Measurements from ENCODE around the gene WASF3. TPM values are rescaled to one million over a fixed set of nuclear protein-coding genes. Genes with fewer than 3 reads are reported as not detected.

WASF3 gene
- total RNA-seq, 1 donor from 2014 or later: 106 TPM

DNA sequence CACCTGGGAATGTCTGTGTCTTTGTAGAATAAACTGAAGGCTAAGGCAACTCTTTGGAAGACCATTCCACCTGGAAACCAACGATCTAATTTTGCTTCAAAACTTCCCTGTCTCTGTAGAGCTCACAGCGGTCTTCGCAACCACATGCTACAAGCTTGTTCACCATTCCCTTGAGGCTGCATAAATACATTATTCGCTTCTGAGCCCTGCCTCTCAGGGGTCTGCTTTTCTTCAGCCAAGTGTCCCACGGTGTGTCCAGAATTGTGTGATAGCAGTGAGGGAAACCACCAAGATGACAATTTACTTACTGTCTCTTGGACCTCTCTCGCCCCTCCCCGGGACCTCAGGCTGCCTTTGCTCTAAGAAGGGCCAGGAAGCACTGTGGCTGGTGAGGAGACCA is 152.0 kb downstream of the WASF3 start:
- no peak overlapping the region for H3K4me3 Mint-ChIP-seq
- peaks cover 6% of the 10 kb centered on the region for H3K27me3 Mint-ChIP-seq (ENCODE audit: insufficient read depth, low read depth)
- H3K9ac ChIP-seq: no peak overlapping the region
- H2AFZ ChIP-seq (replicated peaks): no peak overlapping the region
- H3K27ac Mint-ChIP-seq: no peak overlapping the region
- no peaks in the 10 kb centered on the region for H3K36me3 ChIP-seq
- H3K9me3 Mint-ChIP-seq: peaks cover 8% of the 10 kb centered on the region
- no peaks in the 10 kb centered on the region for H4K20me1 ChIP-seq (ENCODE audit: low read depth)
- H3K4me1 ChIP-seq: no peaks in the 10 kb centered on the region
- H3K79me2 ChIP-seq (ENCODE audit: low read depth): no peaks in the 10 kb centered on the region
- H3K9me3 ChIP-seq (ENCODE audit: low read depth): no peaks in the 10 kb centered on the region
- TF ChIP-seq, protein P1, sequence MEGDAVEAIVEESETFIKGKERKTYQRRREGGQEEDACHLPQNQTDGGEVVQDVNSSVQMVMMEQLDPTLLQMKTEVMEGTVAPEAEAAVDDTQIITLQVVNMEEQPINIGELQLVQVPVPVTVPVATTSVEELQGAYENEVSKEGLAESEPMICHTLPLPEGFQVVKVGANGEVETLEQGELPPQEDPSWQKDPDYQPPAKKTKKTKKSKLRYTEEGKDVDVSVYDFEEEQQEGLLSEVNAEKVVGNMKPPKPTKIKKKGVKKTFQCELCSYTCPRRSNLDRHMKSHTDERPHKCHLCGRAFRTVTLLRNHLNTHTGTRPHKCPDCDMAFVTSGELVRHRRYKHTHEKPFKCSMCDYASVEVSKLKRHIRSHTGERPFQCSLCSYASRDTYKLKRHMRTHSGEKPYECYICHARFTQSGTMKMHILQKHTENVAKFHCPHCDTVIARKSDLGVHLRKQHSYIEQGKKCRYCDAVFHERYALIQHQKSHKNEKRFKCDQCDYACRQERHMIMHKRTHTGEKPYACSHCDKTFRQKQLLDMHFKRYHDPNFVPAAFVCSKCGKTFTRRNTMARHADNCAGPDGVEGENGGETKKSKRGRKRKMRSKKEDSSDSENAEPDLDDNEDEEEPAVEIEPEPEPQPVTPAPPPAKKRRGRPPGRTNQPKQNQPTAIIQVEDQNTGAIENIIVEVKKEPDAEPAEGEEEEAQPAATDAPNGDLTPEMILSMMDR (IDR thresholded peaks at IDR 0.05): no peak
- no peak for TF ChIP-seq EZH2phosphoT487 (IDR thresholded peaks at IDR 0.05)
- no peak for TF ChIP-seq EZH2 (IDR thresholded peaks at IDR 0.05)
- H3K4me3 ChIP-seq: no peak overlapping the region
- no peak overlapping the region for H3K4me2 ChIP-seq
- H3F3A ChIP-seq (ENCODE audit: low read depth): no peaks in the 10 kb centered on the region
- no peaks in the 10 kb centered on the region for H3K36me3 Mint-ChIP-seq
- no peaks in the 10 kb centered on the region for H3K4me1 Mint-ChIP-seq
- no peak for DNase-seq (ENCODE audit: low spot score)
- H3K27me3 ChIP-seq: no peaks in the 10 kb centered on the region
- H3K27ac ChIP-seq: no peak overlapping the region

DNA sequence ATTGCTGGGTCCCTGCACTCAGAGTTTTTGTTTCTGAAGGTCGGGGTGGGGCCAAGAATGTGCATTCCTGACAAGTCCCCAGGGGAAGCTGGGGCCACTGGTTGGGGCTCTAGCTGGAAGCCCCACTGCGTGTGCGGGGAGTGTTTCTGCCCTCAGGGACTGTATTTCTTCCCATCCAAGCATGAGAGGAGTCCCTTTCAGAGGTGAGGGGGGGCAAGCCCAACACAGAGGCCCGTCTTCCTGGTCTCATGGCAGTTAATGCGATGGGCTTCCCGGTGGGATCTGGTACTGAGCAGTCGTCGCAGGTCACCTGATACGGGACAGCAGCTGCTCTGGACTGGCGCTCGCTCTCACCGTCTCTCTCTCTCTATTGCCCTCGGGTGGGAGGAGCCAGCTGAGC is 152.7 kb downstream of the WASF3 start:
- Mint-ChIP-seq H3K27me3 (ENCODE audit: insufficient read depth, low read depth) (peaks cover 6% of the 10 kb centered on the region), H3K36me3 (no peaks in the 10 kb centered on the region), H3K27ac (no peak overlapping the region), H3K4me3 (no peak overlapping the region), H3K4me1 (no peaks in the 10 kb centered on the region), H3K9me3 (peaks cover 8% of the 10 kb centered on the region)
- H2AFZ ChIP-seq (replicated peaks): no peak overlapping the region
- no peaks in the 10 kb centered on the region for H3K4me1 ChIP-seq
- no peak overlapping the region for H3K27ac ChIP-seq
- H3K9me3 ChIP-seq (ENCODE audit: low read depth): no peaks in the 10 kb centered on the region
- H4K20me1 ChIP-seq (ENCODE audit: low read depth): no peaks in the 10 kb centered on the region
- H3K27me3 ChIP-seq: no peaks in the 10 kb centered on the region
- H3K9ac ChIP-seq: no peak overlapping the region
- no peak overlapping the region for H3K4me3 ChIP-seq
- H3F3A ChIP-seq (ENCODE audit: low read depth): no peaks in the 10 kb centered on the region
- DNase-seq (ENCODE audit: low spot score): no peak
- H3K79me2 ChIP-seq (ENCODE audit: low read depth): no peaks in the 10 kb centered on the region
- H3K4me2 ChIP-seq: no peak overlapping the region
- TF ChIP-seq EZH2 (IDR thresholded peaks at IDR 0.05): no peak
- TF ChIP-seq EZH2phosphoT487 (IDR thresholded peaks at IDR 0.05): no peak
- TF ChIP-seq, protein P1 (IDR thresholded peaks at IDR 0.05): no peak
- no peaks in the 10 kb centered on the region for H3K36me3 ChIP-seq

DNA sequence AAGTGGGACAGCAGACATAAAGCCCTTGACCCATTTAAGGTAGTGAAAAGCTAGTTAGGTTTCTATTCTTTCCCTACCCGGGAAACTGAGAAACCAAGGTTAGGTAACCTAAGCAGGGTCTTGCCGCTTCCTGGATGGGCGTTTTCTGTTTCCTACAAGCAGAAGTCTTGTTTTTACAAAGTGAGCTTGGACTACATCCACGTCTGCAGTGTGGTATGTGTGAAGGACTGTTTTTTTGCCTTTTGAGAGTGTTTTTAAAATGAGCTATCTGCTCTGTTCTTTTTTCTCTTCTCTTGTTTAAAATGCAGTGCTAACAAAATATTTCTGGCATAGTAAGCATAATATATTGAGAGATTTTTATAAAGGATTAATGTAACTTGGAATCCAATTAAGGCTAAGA is 153.7 kb downstream of the WASF3 start:
- H3K4me3 Mint-ChIP-seq: no peak overlapping the region
- H3K9me3 Mint-ChIP-seq: peaks cover 8% of the 10 kb centered on the region
- H3K4me3 ChIP-seq: no peak overlapping the region
- H3K27ac Mint-ChIP-seq: no peak overlapping the region
- no peaks in the 10 kb centered on the region for H3K36me3 ChIP-seq
- H3K4me1 Mint-ChIP-seq: no peaks in the 10 kb centered on the region
- H2AFZ ChIP-seq (replicated peaks): no peak overlapping the region
- no peaks in the 10 kb centered on the region for H3K4me1 ChIP-seq
- TF ChIP-seq EZH2phosphoT487 (IDR thresholded peaks at IDR 0.05) (no peak), EZH2 (IDR thresholded peaks at IDR 0.05) (no peak)
- TF ChIP-seq, protein P1 (IDR thresholded peaks at IDR 0.05): no peak
- H3K27me3 Mint-ChIP-seq (ENCODE audit: insufficient read depth, low read depth): peaks cover 6% of the 10 kb centered on the region
- H3K27ac ChIP-seq: no peak overlapping the region
- DNase-seq (ENCODE audit: low spot score): no peak
- no peaks in the 10 kb centered on the region for H3K36me3 Mint-ChIP-seq
- H3K9ac ChIP-seq: no peak overlapping the region
- H3K4me2 ChIP-seq: no peak overlapping the region
- no peaks in the 10 kb centered on the region for H3F3A ChIP-seq (ENCODE audit: low read depth)
- H3K9me3 ChIP-seq (ENCODE audit: low read depth): no peaks in the 10 kb centered on the region
- no peaks in the 10 kb centered on the region for H4K20me1 ChIP-seq (ENCODE audit: low read depth)
- H3K27me3 ChIP-seq: no peaks in the 10 kb centered on the region
- no peaks in the 10 kb centered on the region for H3K79me2 ChIP-seq (ENCODE audit: low read depth)
